Right cardiac atrium (tissue), 5 donors: Measurements from ENCODE around the gene TMCC1. TPM values are rescaled to one million over a fixed set of nuclear protein-coding genes. Genes with fewer than 3 reads are reported as not detected.
"Not testable (repeated sequence)": the region's sequence is repeated elsewhere in the genome, so short reads cannot be mapped to it uniquely, and the experiment has no call there.

Source experiments
- ATAC-seq, 2 donors: fragments of 200-7000 bp; cut with Tn5 transposase; one replicate each; pipeline versions ENCODE4 v1.8.0 to v1.9.1; 2020; ENCODE audit warnings: moderate library complexity in 2 of 2, mild to moderate bottlenecking in 1 of 2
- DNase-seq, 3 donors: peaks; one replicate each; pipeline ENCODE4 v3.0.0-alpha.2; 2020
- H3K27ac ChIP-seq: one replicate; pipeline ENCODE4 v1.5.1; 2013; ENCODE audit warnings: mild to moderate bottlenecking, low read length, control low read depth, moderate library complexity
- H3K27me3 ChIP-seq: one replicate; pipeline ENCODE4 v1.6.1; 2013; ENCODE audit not compliant: control insufficient read depth, insufficient read depth
- H3K4me1 ChIP-seq: one replicate; pipeline ENCODE4 v1.6.1; 2013; ENCODE audit warnings: low read length; ENCODE audit not compliant: control insufficient read depth, insufficient read depth
- H3K4me3 ChIP-seq: one replicate; pipeline ENCODE4 v1.5.1; 2013; ENCODE audit warnings: low read length, control low read depth
- H3K9me3 ChIP-seq: one replicate; pipeline ENCODE4 v1.6.1; 2013; ENCODE audit warnings: low read length; ENCODE audit not compliant: control insufficient read depth
- WGBS: extraction: QIAGEN DNeasy Blood & Tissue Kit; methylation state at CpG from one replicate; pipeline ENCODE4 v1.1.7; 2013; 5-methylcytosine and 5-hydroxymethylcytosine counted together
- intact Hi-C, 4 donors: fragments of 100-400 bp; cut with DNase I; formaldehyde crosslinking; loops; one replicate each; pipeline versions ENCODE4 v1.11.0 to v1.14.0; 2022 to 2023
- polyA plus RNA-seq: library from polyadenylated mRNA; stranded (reverse); fragments of 200-250 nt; gene quantifications from one replicate; pipeline ENCODE4 v1.2.3, GENCODE V29; 2013
- total RNA-seq, 4 donors: library from RNA; stranded (reverse); fragmentation: NEBNext Ultra II Directional; extraction: Animal tissue kit (Norgen Biotek cat#: 25700); gene quantifications; one replicate each; pipeline ENCODE4 v1.2.1, GENCODE V29; 2021
- donor health status: healthy with polysubstance abuse.
- donor health status: DM: no; HTN: yes; CAD: no.
- donor health status: DM: no; HTN: no; CAD: no.
- donor health status: DM: no; HTN: yes; CAD: no; lungs with severe emphysema.
- donor health status: DM: yes; HTN: yes; CAD: no.

TMCC1 gene
- total and polyA plus RNA-seq, 5 donors, result 12.9 to 45.0 (median 42.9) TPM

DNA sequence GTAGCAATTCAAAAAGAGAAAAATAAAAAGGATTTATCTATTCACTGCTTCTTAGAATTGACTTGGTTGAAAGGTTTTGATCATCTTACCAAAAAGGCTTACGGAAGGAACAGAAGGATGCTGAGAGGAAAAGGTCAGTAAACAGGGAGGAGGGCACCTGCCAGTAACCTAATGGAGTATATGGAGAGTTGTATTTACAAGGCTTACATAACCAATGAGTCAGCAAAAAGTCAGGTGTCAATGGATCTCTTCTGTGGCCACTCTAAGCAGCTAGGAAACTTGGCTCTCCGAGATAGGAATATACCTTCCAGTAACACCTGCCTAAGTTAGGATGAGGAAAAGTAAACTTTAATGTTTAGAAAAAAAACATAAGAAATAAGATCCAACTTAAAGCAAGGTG is 206.6 kb downstream of the TMCC1 start:
- Histone ChIP-seq H3K27me3 (no peaks in the 10 kb centered on the region), H3K4me3 (peak overlapping the region; percentile 72), H3K9me3 (no peaks in the 10 kb centered on the region), H3K27ac (peak overlapping the region; percentile 31), H3K4me1 (no peaks in the 10 kb centered on the region)
- intact Hi-C loops, result no loop called here
- peak; percentile 39 to 61 for ATAC-seq
- DNase-seq, result no peak
- 80% methylated on average over 2 of the region's 2 CpGs for WGBS

DNA sequence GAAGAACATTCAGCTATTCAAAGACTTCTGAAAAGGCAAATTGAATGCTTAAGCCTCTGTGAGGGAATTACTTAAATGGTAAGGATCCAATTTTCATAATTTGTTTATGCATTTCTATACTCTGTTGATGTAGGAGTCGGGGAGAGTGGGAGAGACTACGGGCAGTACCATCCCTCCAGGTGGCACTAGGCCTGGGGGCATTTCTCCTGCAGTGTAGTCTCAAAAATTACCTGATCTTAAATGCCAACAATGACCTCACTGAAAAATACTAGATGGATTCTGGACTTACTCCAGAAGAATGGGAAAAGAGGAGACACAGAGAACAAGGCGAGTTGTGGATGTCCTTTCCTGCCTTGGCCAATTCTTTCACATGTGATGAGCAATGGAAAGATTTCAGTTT is 209.2 kb downstream of the TMCC1 start:
- H3K27ac ChIP-seq, result no peak overlapping the region
- ATAC-seq, result no peak
- H3K4me1 ChIP-seq, result no peaks in the 10 kb centered on the region
- H3K27me3 ChIP-seq, result no peaks in the 10 kb centered on the region
- DNase-seq, result no peak
- H3K9me3 ChIP-seq, result no peaks in the 10 kb centered on the region
- 95% methylated on average over 3 of the region's 3 CpGs for WGBS
- intact Hi-C loops, result no loop called here
- H3K4me3 ChIP-seq, result no peak overlapping the region

DNA sequence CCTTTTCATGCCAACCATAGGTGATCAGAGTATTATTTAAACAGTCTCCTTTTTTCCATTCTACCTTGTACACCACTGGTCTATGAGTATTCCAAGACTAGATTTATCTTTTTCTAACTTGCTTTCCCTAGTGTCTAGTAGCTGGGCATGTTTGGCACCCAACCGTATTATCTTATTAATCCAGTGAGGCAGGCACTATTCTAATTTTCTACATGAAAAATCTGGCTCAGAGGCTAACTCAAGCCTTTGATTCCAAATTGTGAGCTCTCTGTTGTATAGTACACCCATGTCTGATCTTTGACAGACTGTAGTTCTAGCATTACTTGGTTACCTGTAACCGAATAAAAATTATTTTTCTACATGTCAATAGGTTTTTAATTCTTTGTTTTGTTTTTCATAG is 210.3 kb downstream of the TMCC1 start:
- no peaks in the 10 kb centered on the region for H3K27me3 ChIP-seq
- WGBS, result 98% methylated on average over 2 of the region's 2 CpGs
- no peak overlapping the region for H3K27ac ChIP-seq
- H3K4me3 ChIP-seq, result no peak overlapping the region
- no peaks in the 10 kb centered on the region for H3K9me3 ChIP-seq
- intact Hi-C loops, result no loop called here
- DNase-seq, result no peak
- ATAC-seq, result no peak
- H3K4me1 ChIP-seq, result no peaks in the 10 kb centered on the region

GRCh38 chr3:129676985-129677384 is 216.5 kb downstream of the TMCC1 start:
- no peaks in the 10 kb centered on the region for H3K27me3 ChIP-seq
- 79% methylated on average over 5 of the region's 5 CpGs for WGBS
- no peaks in the 10 kb centered on the region for H3K9me3 ChIP-seq
- no peak overlapping the region for H3K4me3 ChIP-seq
- H3K4me1 ChIP-seq, result no peaks in the 10 kb centered on the region
- DNase-seq (no peak), ATAC-seq (no peak)
- intact Hi-C loops, result no loop called here
- no peak overlapping the region for H3K27ac ChIP-seq

DNA sequence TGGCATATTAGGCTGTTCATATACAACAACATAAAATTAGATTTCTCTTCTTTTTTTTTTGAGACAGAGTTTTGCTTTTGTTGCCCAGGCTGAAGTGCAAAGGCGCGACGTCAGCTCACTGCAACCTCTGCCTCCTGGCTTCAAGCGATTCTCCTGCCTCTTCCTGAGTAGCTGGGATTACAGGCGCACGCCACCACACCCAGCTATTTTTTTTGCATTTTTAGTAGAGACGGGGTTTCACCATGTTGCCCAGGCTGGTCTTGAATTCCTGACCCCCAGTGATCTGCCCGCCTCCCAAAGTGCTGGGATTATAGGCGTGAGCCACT is 218.8 kb downstream of the TMCC1 start:
- H3K4me1 ChIP-seq, ATAC-seq, H3K27ac ChIP-seq, DNase-seq, H3K27me3 ChIP-seq, H3K4me3 ChIP-seq, H3K9me3 ChIP-seq, intact Hi-C loops: not testable (repeated sequence)
- 95% methylated on average over 9 of the region's 9 CpGs for WGBS

DNA sequence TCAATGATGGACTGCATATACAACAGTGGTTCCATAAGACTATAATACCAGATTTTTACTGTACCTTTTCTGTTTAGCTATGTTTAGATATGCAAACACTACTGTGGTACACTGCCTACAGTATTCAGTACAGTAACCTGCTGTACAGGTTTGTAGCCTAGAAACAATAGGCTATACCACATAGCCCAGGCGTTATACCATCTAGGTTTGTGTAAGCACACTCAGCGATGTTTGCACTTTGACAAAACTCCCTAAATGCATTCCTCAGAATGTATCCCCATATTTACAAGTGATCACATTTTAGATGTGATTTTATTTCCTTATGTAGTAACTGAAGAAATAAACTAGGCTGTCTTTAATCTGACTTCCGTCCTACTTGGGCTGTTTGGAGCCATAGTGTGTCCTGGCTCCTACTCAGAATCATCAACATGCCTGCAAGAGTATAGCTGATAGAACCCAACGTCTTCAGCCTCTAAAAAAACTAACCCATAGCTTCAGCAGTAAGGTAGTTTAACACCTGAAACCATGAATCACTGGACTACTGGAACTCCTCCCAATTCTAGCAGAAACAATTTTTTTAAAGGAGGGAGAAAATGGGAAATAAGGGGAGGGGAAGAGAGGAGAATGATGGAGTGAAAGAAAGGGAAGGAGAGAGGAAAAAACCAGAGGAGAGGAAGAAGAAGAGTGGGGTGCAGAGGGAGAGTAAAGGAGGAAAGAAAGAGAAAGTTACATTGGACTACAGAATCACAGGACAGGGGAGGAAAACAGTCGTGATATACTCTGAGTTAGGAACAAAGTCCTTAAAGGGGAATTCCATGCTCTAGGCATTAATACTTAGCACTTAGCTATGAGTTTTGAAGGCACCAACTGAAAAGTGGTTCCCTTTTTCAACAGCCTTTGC is 219.4 kb downstream of the TMCC1 start:
- no peak for DNase-seq
- 60% methylated on average over 5 of the region's 5 CpGs for WGBS
- Histone ChIP-seq H3K27ac (no peak overlapping the region), H3K27me3 (no peaks in the 10 kb centered on the region), H3K4me1 (peaks cover 9% of the 10 kb centered on the region), H3K9me3 (no peaks in the 10 kb centered on the region), H3K4me3 (no peak overlapping the region)
- no peak for ATAC-seq
- intact Hi-C loops, result no loop called here

DNA sequence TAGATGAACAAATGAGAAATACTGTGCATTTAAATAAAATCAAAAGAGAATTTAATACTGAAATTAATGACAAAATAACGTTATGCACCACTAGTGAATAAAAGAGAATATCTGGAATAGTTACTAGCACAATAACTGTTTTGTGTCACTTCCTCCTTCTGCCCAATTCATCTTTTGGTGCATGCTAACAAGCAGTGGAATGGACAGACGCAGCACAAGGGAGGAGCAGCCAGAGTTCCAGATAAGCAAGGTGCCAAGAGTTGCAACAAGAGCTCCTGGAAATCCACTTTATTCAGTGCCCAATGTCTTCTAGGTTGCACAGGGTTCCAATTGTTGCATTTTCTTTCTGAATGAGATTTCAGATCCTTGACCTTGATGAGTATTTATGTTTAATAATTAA is 220.5 kb downstream of the TMCC1 start:
- Histone ChIP-seq H3K27ac (no peak overlapping the region), H3K27me3 (no peaks in the 10 kb centered on the region), H3K9me3 (no peaks in the 10 kb centered on the region), H3K4me3 (no peak overlapping the region), H3K4me1 (peaks cover 9% of the 10 kb centered on the region)
- WGBS, result 15% methylated on average over 2 of the region's 2 CpGs
- ATAC-seq (peak; percentile 79 to 83), DNase-seq (peak; percentile 25 to 57 (median 50))
- intact Hi-C loops, result no loop called here

DNA sequence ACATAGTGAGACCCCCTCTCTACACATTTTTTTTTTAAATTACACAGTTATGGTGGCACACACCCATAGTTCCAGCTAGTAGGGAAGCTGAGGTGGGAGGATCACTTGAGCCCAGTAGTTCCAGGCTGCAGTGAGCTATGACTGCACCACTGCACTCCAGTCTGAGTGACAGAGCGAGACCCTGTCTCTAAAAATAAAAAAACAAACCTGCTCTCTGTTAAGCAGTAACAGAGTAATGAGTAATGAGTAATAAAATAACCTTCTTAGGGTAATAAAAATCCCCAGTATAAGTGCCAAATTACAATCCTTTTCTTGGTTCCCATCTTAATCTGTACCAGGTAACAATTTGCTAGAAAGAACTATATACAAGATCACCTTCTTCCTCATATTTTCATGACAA is 221.1 kb downstream of the TMCC1 start:
- 94% methylated on average over 1 of the region's 1 CpG for WGBS
- Histone ChIP-seq H3K27me3 (no peaks in the 10 kb centered on the region), H3K4me1 (peaks cover 9% of the 10 kb centered on the region), H3K9me3 (no peaks in the 10 kb centered on the region), H3K4me3 (no peak overlapping the region), H3K27ac (no peak overlapping the region)
- DNase-seq (no peak), ATAC-seq (no peak)
- intact Hi-C loops, result no loop called here

DNA sequence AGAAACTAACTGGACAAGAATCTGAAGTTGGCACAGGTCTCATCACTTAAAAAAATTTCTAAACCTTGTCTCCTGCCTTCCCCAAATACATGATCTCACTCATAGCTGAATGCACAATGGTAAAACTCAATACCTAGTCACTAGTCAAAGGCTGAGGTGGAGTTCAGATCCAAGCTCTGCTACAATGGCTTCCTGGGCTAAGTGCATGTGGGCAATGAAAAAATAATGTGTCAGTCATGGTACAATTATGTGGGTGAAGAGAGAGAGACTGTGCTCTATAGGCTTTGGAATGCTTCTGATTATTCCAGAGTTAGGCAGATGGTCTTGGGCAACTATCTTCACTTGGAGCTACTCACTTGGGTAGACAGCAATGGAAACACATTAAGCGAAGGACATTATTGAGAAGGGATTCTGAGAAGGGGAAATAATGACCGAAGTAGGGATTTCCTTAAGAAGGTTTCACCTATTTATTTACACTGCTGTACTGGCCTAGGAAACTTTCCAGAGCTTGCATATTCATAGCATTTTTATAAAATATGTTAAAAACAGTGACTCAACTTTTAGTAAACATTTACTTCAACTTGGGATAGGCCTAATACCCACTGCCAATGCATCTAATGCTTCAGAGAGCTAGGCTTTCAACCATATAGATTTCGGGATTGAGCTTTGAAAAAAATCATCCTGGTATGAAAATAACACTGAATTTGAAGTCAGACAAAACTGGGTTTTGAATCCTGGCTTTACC is 228.3 kb downstream of the TMCC1 start:
- ATAC-seq (no peak), DNase-seq (no peak)
- WGBS, result 96% methylated on average over 3 of the region's 3 CpGs
- no peaks in the 10 kb centered on the region for H3K9me3 ChIP-seq
- H3K4me1 ChIP-seq, result peaks cover 1% of the 10 kb centered on the region
- H3K27ac ChIP-seq, result no peak overlapping the region
- no peaks in the 10 kb centered on the region for H3K27me3 ChIP-seq
- no peak overlapping the region for H3K4me3 ChIP-seq
- intact Hi-C loops, result no loop called here

DNA sequence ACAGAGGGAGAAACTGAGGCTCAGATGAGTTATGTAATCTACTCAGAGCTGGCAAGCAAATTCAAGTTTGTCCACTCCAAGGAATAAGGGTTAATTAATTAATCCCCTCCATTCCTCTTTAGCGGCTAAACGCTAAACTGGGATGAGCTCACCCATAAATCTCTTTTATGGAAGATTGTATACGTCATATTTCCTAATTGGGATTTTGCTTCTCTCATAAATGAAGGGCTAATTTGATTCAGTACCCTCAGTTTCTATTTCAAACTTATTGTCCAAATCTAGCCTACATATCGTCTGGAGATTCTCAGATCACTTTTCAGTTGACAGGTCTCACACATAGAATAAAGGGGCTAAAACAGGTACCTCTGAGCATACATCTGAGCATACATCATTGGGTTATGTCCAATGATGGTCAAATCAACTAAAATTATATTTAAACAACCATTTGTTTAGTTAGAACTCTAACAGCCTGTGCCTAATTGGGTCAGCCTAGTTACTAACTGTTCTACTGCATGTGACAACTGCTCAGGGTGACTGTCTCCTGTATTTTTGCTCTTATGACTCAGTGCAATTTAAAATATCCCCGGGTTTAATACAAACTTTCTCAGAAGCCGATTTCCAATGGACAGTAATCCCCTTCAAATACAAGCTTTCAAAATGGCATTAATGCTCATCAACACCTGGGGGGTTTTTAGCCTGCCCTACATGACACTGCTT is 229.4 kb downstream of the TMCC1 start:
- H3K27me3 ChIP-seq, result no peaks in the 10 kb centered on the region
- 81% methylated on average over 6 of the region's 6 CpGs for WGBS
- intact Hi-C loops, result no loop called here
- DNase-seq (no peak), ATAC-seq (peak in 1 of 2 donors; percentile 54)
- H3K27ac ChIP-seq, result peak overlapping the region; percentile 58
- H3K4me1 ChIP-seq, result peaks cover 1% of the 10 kb centered on the region
- H3K9me3 ChIP-seq, result no peaks in the 10 kb centered on the region
- H3K4me3 ChIP-seq, result no peak overlapping the region

- DNase-seq (no peak), ATAC-seq (no peak)
- intact Hi-C loops, result no loop called here
- Histone ChIP-seq H3K4me1 (peaks cover 5% of the 10 kb centered on the region), H3K9me3 (no peaks in the 10 kb centered on the region), H3K27ac (no peak overlapping the region), H3K4me3 (no peak overlapping the region), H3K27me3 (no peaks in the 10 kb centered on the region)
- WGBS, result 91% methylated on average over 1 of the region's 1 CpG
Observed at GRCh38 chr3:129663045-129663446, 230.5 kb downstream of the TMCC1 start.
